ENCODE measurements around the gene WDFY1. TPM values are rescaled to one million over a fixed set of nuclear protein-coding genes. Genes with fewer than 3 reads are reported as not detected.
"Not testable (repeated sequence)": the region's sequence is repeated elsewhere in the genome, so short reads cannot be mapped to it uniquely, and the experiment has no call there.

The WDFY1 gene
- total and polyA plus RNA-seq, 3 experiments from 2014 or later, result 16.0 to 28.5 (median 18.1) TPM

- Histone ChIP-seq H3K9me3 (ENCODE audit: low read length) (no peaks in the 10 kb centered on the region), H3K27ac (ENCODE audit: low read depth, low read length) (no peak overlapping the region), H3K36me3 (ENCODE audit: insufficient read depth, low read length) (peaks cover 10% of the 10 kb centered on the region), H3K4me3 (ENCODE audit: low read length) (no peak overlapping the region), H3K4me1 (ENCODE audit: insufficient read depth, low read length) (no peaks in the 10 kb centered on the region), H3K27me3 (ENCODE audit: insufficient read depth, low read length, poor library complexity, severe bottlenecking) (no peaks in the 10 kb centered on the region)
- no peak overlapping the region for H3K4me3 Mint-ChIP-seq
- H3K36me3 Mint-ChIP-seq, result peaks cover 20 to 85% (median 26%) of the 10 kb centered on the region in 3 donors
- CTCF ChIA-PET, result interaction anchor here (1.1 kb wide), 1 partner anchor 42 kb away, joined by 4 read pairs; no protein-coding TSS in a partner anchor
- DNase-seq, result no peak
- peaks cover 2 to 11% (median 4%) of the 10 kb centered on the region in 3 donors for H3K4me1 Mint-ChIP-seq
- POLR2A ChIA-PET, result interaction anchor here (0.7 kb wide), 1 partner anchor 33 kb away, joined by 4 read pairs; no protein-coding TSS in a partner anchor
- H3K9me3 Mint-ChIP-seq, result no peaks in the 10 kb centered on the region
- H3K27me3 Mint-ChIP-seq, result no peaks in the 10 kb centered on the region
- H3K27ac Mint-ChIP-seq, result peak overlapping the region; percentile 22 to 83 (median 60)
Observed at GRCh38 chr2:223880796-223881195, 64.3 kb downstream of the WDFY1 start.

GRCh38 chr2:223877721-223878410 is 67.3 kb downstream of the WDFY1 start:
- Histone ChIP-seq H3K27ac (ENCODE audit: low read depth, low read length) (no peak overlapping the region), H3K4me1 (ENCODE audit: insufficient read depth, low read length) (no peaks in the 10 kb centered on the region), H3K4me3 (ENCODE audit: low read length) (no peak overlapping the region), H3K9me3 (ENCODE audit: low read length) (no peaks in the 10 kb centered on the region), H3K36me3 (ENCODE audit: insufficient read depth, low read length) (peaks cover 10% of the 10 kb centered on the region), H3K27me3 (ENCODE audit: insufficient read depth, low read length, poor library complexity, severe bottlenecking) (no peaks in the 10 kb centered on the region)
- no peaks in the 10 kb centered on the region for H3K9me3 Mint-ChIP-seq
- no peak for DNase-seq
- no peak overlapping the region for H3K4me3 Mint-ChIP-seq
- ChIA-PET POLR2A (no interaction called here), CTCF (no interaction called here)
- H3K4me1 Mint-ChIP-seq, result peaks cover 2 to 11% (median 4%) of the 10 kb centered on the region in 3 donors
- H3K27ac Mint-ChIP-seq, result peak overlapping the region in 4 of 8 donors; percentile 23 to 35 (median 29)
- H3K27me3 Mint-ChIP-seq, result no peaks in the 10 kb centered on the region
- H3K36me3 Mint-ChIP-seq, result peaks cover 28 to 84% (median 31%) of the 10 kb centered on the region in 3 donors

- Histone ChIP-seq H3K4me3 (ENCODE audit: low read length) (no peak overlapping the region), H3K36me3 (ENCODE audit: insufficient read depth, low read length) (peaks cover 9% of the 10 kb centered on the region), H3K27me3 (ENCODE audit: insufficient read depth, low read length, poor library complexity, severe bottlenecking) (no peaks in the 10 kb centered on the region), H3K27ac (ENCODE audit: low read depth, low read length) (no peak overlapping the region), H3K9me3 (ENCODE audit: low read length) (no peaks in the 10 kb centered on the region), H3K4me1 (ENCODE audit: insufficient read depth, low read length) (no peaks in the 10 kb centered on the region)
- H3K4me1 Mint-ChIP-seq, result no peaks in the 10 kb centered on the region
- peaks cover 23 to 71% (median 33%) of the 10 kb centered on the region in 3 donors for H3K36me3 Mint-ChIP-seq
- DNase-seq, result no peak
- no peaks in the 10 kb centered on the region for H3K9me3 Mint-ChIP-seq
- H3K27ac Mint-ChIP-seq, result no peak overlapping the region
- no peak overlapping the region for H3K4me3 Mint-ChIP-seq
- no peaks in the 10 kb centered on the region for H3K27me3 Mint-ChIP-seq
- POLR2A ChIA-PET, result no interaction called here
- CTCF ChIA-PET, result no interaction called here
Observed at GRCh38 chr2:223873672-223874071, 71.5 kb downstream of the WDFY1 start.

- POLR2A ChIA-PET; H3K27me3 Mint-ChIP-seq; H3K4me3 Mint-ChIP-seq; H3K9me3 ChIP-seq (ENCODE audit: low read length); H3K36me3 ChIP-seq (ENCODE audit: insufficient read depth, low read length); H3K27me3 ChIP-seq (ENCODE audit: insufficient read depth, low read length, poor library complexity, severe bottlenecking); H3K4me1 ChIP-seq (ENCODE audit: insufficient read depth, low read length); DNase-seq; H3K4me1 Mint-ChIP-seq; H3K4me3 ChIP-seq (ENCODE audit: low read length); H3K9me3 Mint-ChIP-seq; H3K27ac ChIP-seq (ENCODE audit: low read depth, low read length); CTCF ChIA-PET: not testable (repeated sequence)
- Mint-ChIP-seq H3K36me3 (peaks cover 20 to 62% (median 25%) of the 10 kb centered on the region in 3 donors), H3K27ac (peak overlapping the region in 1 of 8 donors; percentile 50)
Observed at GRCh38 chr2:223872772-223873171, 72.4 kb downstream of the WDFY1 start.

GRCh38 chr2:223871661-223872060 is 73.5 kb downstream of the WDFY1 start:
- H3K9me3 ChIP-seq (ENCODE audit: low read length); H3K27me3 ChIP-seq (ENCODE audit: insufficient read depth, low read length, poor library complexity, severe bottlenecking); H3K36me3 ChIP-seq (ENCODE audit: insufficient read depth, low read length); H3K4me3 Mint-ChIP-seq; H3K27ac Mint-ChIP-seq; H3K27me3 Mint-ChIP-seq; H3K4me1 ChIP-seq (ENCODE audit: insufficient read depth, low read length); CTCF ChIA-PET; H3K4me3 ChIP-seq (ENCODE audit: low read length); H3K4me1 Mint-ChIP-seq; H3K27ac ChIP-seq (ENCODE audit: low read depth, low read length); DNase-seq; H3K9me3 Mint-ChIP-seq: not testable (repeated sequence)
- peaks cover 14 to 51% (median 19%) of the 10 kb centered on the region in 3 donors for H3K36me3 Mint-ChIP-seq
- POLR2A ChIA-PET, result interaction anchor here (0.6 kb wide), 1 partner anchor 64 kb away, joined by 7 read pairs; no protein-coding TSS in a partner anchor

GRCh38 chr2:223870840-223871611 is 74.1 kb downstream of the WDFY1 start:
- DNase-seq, result no peak
- H3K4me3 ChIP-seq (ENCODE audit: low read length), result no peak overlapping the region
- no peaks in the 10 kb centered on the region for H3K36me3 ChIP-seq (ENCODE audit: insufficient read depth, low read length)
- H3K27me3 Mint-ChIP-seq, result no peaks in the 10 kb centered on the region
- CTCF ChIA-PET, result no interaction called here
- no peaks in the 10 kb centered on the region for H3K9me3 ChIP-seq (ENCODE audit: low read length)
- no peaks in the 10 kb centered on the region for H3K9me3 Mint-ChIP-seq
- H3K27ac ChIP-seq (ENCODE audit: low read depth, low read length), result no peak overlapping the region
- H3K27me3 ChIP-seq (ENCODE audit: insufficient read depth, low read length, poor library complexity, severe bottlenecking), result no peaks in the 10 kb centered on the region
- H3K4me1 Mint-ChIP-seq, result peaks cover 7 to 8% (median 8%) of the 10 kb centered on the region in 3 donors
- H3K4me3 Mint-ChIP-seq, result no peak overlapping the region
- H3K36me3 Mint-ChIP-seq, result peaks cover 14 to 45% (median 16%) of the 10 kb centered on the region in 3 donors
- H3K27ac Mint-ChIP-seq, result peak overlapping the region in 1 of 8 donors; percentile 82
- peaks cover 7% of the 10 kb centered on the region for H3K4me1 ChIP-seq (ENCODE audit: insufficient read depth, low read length)
- POLR2A ChIA-PET, result interaction anchor here (0.6 kb wide), 1 partner anchor 63 kb away, joined by 7 read pairs; no protein-coding TSS in a partner anchor

GRCh38 chr2:223868005-223868404 is 77.1 kb downstream of the WDFY1 start:
- Histone ChIP-seq H3K36me3 (ENCODE audit: insufficient read depth, low read length) (no peaks in the 10 kb centered on the region), H3K27ac (ENCODE audit: low read depth, low read length) (no peak overlapping the region), H3K4me3 (ENCODE audit: low read length) (no peak overlapping the region), H3K27me3 (ENCODE audit: insufficient read depth, low read length, poor library complexity, severe bottlenecking) (no peaks in the 10 kb centered on the region), H3K4me1 (ENCODE audit: insufficient read depth, low read length) (peaks cover 23% of the 10 kb centered on the region), H3K9me3 (ENCODE audit: low read length) (no peaks in the 10 kb centered on the region)
- H3K27ac Mint-ChIP-seq, result peak overlapping the region in 1 of 8 donors; percentile 61
- ChIA-PET POLR2A (no interaction called here), CTCF (no interaction called here)
- H3K4me1 Mint-ChIP-seq, result peaks cover 21 to 25% (median 24%) of the 10 kb centered on the region in 3 donors
- no peaks in the 10 kb centered on the region for H3K9me3 Mint-ChIP-seq
- peaks cover 8 to 23% (median 11%) of the 10 kb centered on the region in 3 donors for H3K36me3 Mint-ChIP-seq
- DNase-seq, result no peak
- no peak overlapping the region for H3K4me3 Mint-ChIP-seq
- H3K27me3 Mint-ChIP-seq, result no peaks in the 10 kb centered on the region
